ENCODE measurements around the gene MYOM3. TPM values are rescaled to one million over a fixed set of nuclear protein-coding genes. Genes with fewer than 3 reads are reported as not detected.
A peak's percentile ranks its signal among the peaks of the same experiment; 100 is the strongest.
"Not testable (repeated sequence)": the region's sequence is repeated elsewhere in the genome, so short reads cannot be mapped to it uniquely, and the experiment has no call there.

Gene MYOM3
- total and polyA plus RNA-seq, 2 of the 13 experiments (the other 11 are each of a cell fraction or from before 2014, with no cell fraction given): 5.8 to 15.3 TPM

GRCh38 chr1:24048894-24049293 lies 63.0 kb downstream of the MYOM3 start:
- H3K27ac ChIP-seq (ENCODE audit: extremely low read length, insufficient read depth, low read length); DNase-seq (ENCODE audit: low spot score); FAIRE-seq; H3K79me2 ChIP-seq (ENCODE audit: insufficient read depth, low read length); H3K9me3 ChIP-seq (ENCODE audit: low read length); BruUV-seq (replicated peaks); intact Hi-C loops (cut with micrococcal nuclease; ENCODE audit: unreplicated experiment); ATAC-seq; H4K20me1 ChIP-seq (ENCODE audit: insufficient read depth, low read length); H3K27me3 ChIP-seq (ENCODE audit: control insufficient read depth in 1 of 2, insufficient read depth in 2 of 2, low read length in 2 of 2); H3K4me3 ChIP-seq (replicated peaks in 1 of 3; ENCODE audit: insufficient read depth in 1 of 3, low read depth in 2 of 3, low read length in 3 of 3); H3K9ac ChIP-seq (ENCODE audit: insufficient read depth, low read depth, low read length); CTCF ChIA-PET (ENCODE audit: low intra/inter-chr PET ratio, low total read pairs); in situ Hi-C loops (cut with HindIII; ENCODE audit: extremely low pct_ligation_motif_present, low pct_unique_long_range_greater_than_20kb); H2AFZ ChIP-seq (ENCODE audit: low read length); H3K4me2 ChIP-seq (ENCODE audit: low read depth, low read length); H3K36me3 ChIP-seq (replicated peaks in 1 of 2; ENCODE audit: control insufficient read depth in 1 of 2, insufficient read depth in 2 of 2, low read length in 2 of 2); POLR2A ChIA-PET: not testable (repeated sequence)
- peaks cover 40% of the 10 kb centered on the region for H3K4me1 ChIP-seq (ENCODE audit: insufficient read depth, low read length)
- TF ChIP-seq ZNF121 (CRISPR knock-in tag; IDR thresholded peaks at IDR 0.05): peak; percentile 24; the same call in 1 of the 2 replicates
- WGBS (ENCODE audit: low lambda C conversion rate): 91% methylated on average over 4 of the region's 4 CpGs

GRCh38 chr1:24048205-24048869 lies 63.6 kb downstream of the MYOM3 start:
- no peak for ATAC-seq
- H3K36me3 ChIP-seq (replicated peaks in 1 of 2; ENCODE audit: control insufficient read depth in 1 of 2, insufficient read depth in 2 of 2, low read length in 2 of 2): no peaks in the 10 kb centered on the region
- H3K27me3 ChIP-seq (ENCODE audit: control insufficient read depth in 1 of 2, insufficient read depth in 2 of 2, low read length in 2 of 2): no peaks in the 10 kb centered on the region; a peak in 1 of 5 replicates
- H3K79me2 ChIP-seq (ENCODE audit: insufficient read depth, low read length): no peaks in the 10 kb centered on the region
- no peak for DNase-seq (ENCODE audit: low spot score)
- peaks cover 40% of the 10 kb centered on the region for H3K4me1 ChIP-seq (ENCODE audit: insufficient read depth, low read length)
- H3K9me3 ChIP-seq (ENCODE audit: low read length): no peaks in the 10 kb centered on the region
- H3K4me2 ChIP-seq (ENCODE audit: low read depth, low read length): no peak overlapping the region
- CTCF ChIA-PET (ENCODE audit: low intra/inter-chr PET ratio, low total read pairs): no interaction called here
- H4K20me1 ChIP-seq (ENCODE audit: insufficient read depth, low read length): no peaks in the 10 kb centered on the region
- TF ChIP-seq ZFX (CRISPR knock-in tag; IDR thresholded peaks at IDR 0.05; ENCODE audit: low read depth) (no peak), ZSCAN21 (CRISPR knock-in tag; IDR thresholded peaks at IDR 0.05; ENCODE audit: borderline replicate concordance) (no peak), BCL3 (CRISPR knock-in tag; IDR thresholded peaks at IDR 0.05) (no peak), ZNF484 (CRISPR knock-in tag; IDR thresholded peaks at IDR 0.05; ENCODE audit: borderline replicate concordance, low read depth) (no peak), SP1 (IDR thresholded peaks at IDR 0.05) (no peak), SP1 (CRISPR knock-in tag; IDR thresholded peaks at IDR 0.05) (no peak), ZNF354B (CRISPR knock-in tag; IDR thresholded peaks at IDR 0.05) (no peak), ZBTB38 (CRISPR knock-in tag; IDR thresholded peaks at IDR 0.05) (no peak), ZBTB43 (CRISPR knock-in tag; conservative IDR thresholded peaks at IDR 0.05) (no peak)
- in situ Hi-C loops (cut with HindIII; ENCODE audit: extremely low pct_ligation_motif_present, low pct_unique_long_range_greater_than_20kb): no loop called here
- no peak for FAIRE-seq
- BruUV-seq (replicated peaks): no TSS peak
- no peak overlapping the region for H3K4me3 ChIP-seq (replicated peaks in 1 of 3; ENCODE audit: insufficient read depth in 1 of 3, low read depth in 2 of 3, low read length in 3 of 3)
- H3K27ac ChIP-seq (ENCODE audit: extremely low read length, insufficient read depth, low read length): no peak overlapping the region
- POLR2A ChIA-PET: no interaction called here
- intact Hi-C loops (cut with micrococcal nuclease; ENCODE audit: unreplicated experiment): no loop called here
- no peak overlapping the region for H2AFZ ChIP-seq (ENCODE audit: low read length)
- WGBS (ENCODE audit: low lambda C conversion rate): 86% methylated on average over 6 of the region's 6 CpGs
- no peak overlapping the region for H3K9ac ChIP-seq (ENCODE audit: insufficient read depth, low read depth, low read length)

Measured in HepG2 (cell line).